ENCODE measurements around the gene OSTM1.

OSTM1 gene

GRCh38 chr6:108074359-108075144, at the start of gene OSTM1:
Gene OSTM1 (minus strand): TSS chr6:108074741. CDS start chr6:108074651, 90 bp downstream.
- peak; percentile 84 to 90 (median 89) for DNase-seq (ENCODE audit: low read depth in 2 of 3, low spot score in 1 of 3)

GRCh38 chr6:108123946-108124345, 49.4 kb upstream of the OSTM1 start:
- no peak for DNase-seq (ENCODE audit: low read depth in 2 of 3, low spot score in 1 of 3)

- DNase-seq (ENCODE audit: low read depth in 2 of 3, low spot score in 1 of 3): no peak
These were observed 49.0 kb upstream of the OSTM1 start for GRCh38 chr6:108123481-108123929.

GRCh38 chr6:108121612-108122011, 47.1 kb upstream of the OSTM1 start:
- DNase-seq (ENCODE audit: low read depth in 2 of 3, low spot score in 1 of 3): no peak

GRCh38 chr6:108120311-108120710, 45.8 kb upstream of the OSTM1 start:
- no peak for DNase-seq (ENCODE audit: low read depth in 2 of 3, low spot score in 1 of 3)

GRCh38 chr6:108119769-108120141, 45.2 kb upstream of the OSTM1 start:
- no peak for DNase-seq (ENCODE audit: low read depth in 2 of 3, low spot score in 1 of 3)

- DNase-seq (ENCODE audit: low read depth in 2 of 3, low spot score in 1 of 3): no peak
These were observed 44.5 kb upstream of the OSTM1 start for GRCh38 chr6:108118810-108119768.

- DNase-seq (ENCODE audit: low read depth in 2 of 3, low spot score in 1 of 3): no peak
These were observed 43.8 kb upstream of the OSTM1 start for GRCh38 chr6:108118359-108118724.

- DNase-seq (ENCODE audit: low read depth in 2 of 3, low spot score in 1 of 3): no peak
These were observed 43.2 kb upstream of the OSTM1 start for GRCh38 chr6:108117427-108118358.

- DNase-seq (ENCODE audit: low read depth in 2 of 3, low spot score in 1 of 3): no peak
These were observed 42.2 kb upstream of the OSTM1 start for GRCh38 chr6:108116546-108117426.

- no peak for DNase-seq (ENCODE audit: low read depth in 2 of 3, low spot score in 1 of 3)
These were observed 41.1 kb upstream of the OSTM1 start for GRCh38 chr6:108115598-108116058.

- no peak for DNase-seq (ENCODE audit: low read depth in 2 of 3, low spot score in 1 of 3)
These were observed 40.5 kb upstream of the OSTM1 start for GRCh38 chr6:108114841-108115597.

- DNase-seq (ENCODE audit: low read depth in 2 of 3, low spot score in 1 of 3): no peak
These were observed 39.3 kb upstream of the OSTM1 start for GRCh38 chr6:108113557-108114519.

GRCh38 chr6:108108374-108108773, 33.8 kb upstream of the OSTM1 start:
- no peak for DNase-seq (ENCODE audit: low read depth in 2 of 3, low spot score in 1 of 3)

GRCh38 chr6:108107102-108107501, 32.6 kb upstream of the OSTM1 start:
- no peak for DNase-seq (ENCODE audit: low read depth in 2 of 3, low spot score in 1 of 3)

GRCh38 chr6:108106694-108107093, 32.2 kb upstream of the OSTM1 start:
- no peak for DNase-seq (ENCODE audit: low read depth in 2 of 3, low spot score in 1 of 3)

- DNase-seq (ENCODE audit: low read depth in 2 of 3, low spot score in 1 of 3): no peak
These were observed 31.7 kb upstream of the OSTM1 start for GRCh38 chr6:108106261-108106660.

- DNase-seq (ENCODE audit: low read depth in 2 of 3, low spot score in 1 of 3): no peak
These were observed 31.0 kb upstream of the OSTM1 start for GRCh38 chr6:108105571-108105970.

Measured in stimulated activated CD4-positive, alpha-beta T cell treated with anti-CD3 and anti-CD28 coated beads, Interleukin-12 subunit alpha, Interleukin-12 subunit beta, amount 100 ng/mL, for 48 hours (primary cell).